ENCODE data around the gene SOWAHB.

- TF ChIP-seq POLR2AphosphoS5 (IDR thresholded peaks at IDR 0.05; ENCODE audit: low read depth, low read length): no peak
- no peak for TF ChIP-seq POLR2A (IDR thresholded peaks at IDR 0.05; ENCODE audit: low read depth, low read length)
Observed at GRCh38 chr4:76920715-76921114, 22.8 kb upstream of the SOWAHB start.
